Neural progenitor cell (in vitro differentiated cells): Measurements from ENCODE around the gene ENAH. TPM values are rescaled to one million over a fixed set of nuclear protein-coding genes. Genes with fewer than 3 reads are reported as not detected.

Experiments
- DNase-seq: peaks from one replicate; pipeline ENCODE4 v3.0.0-alpha.2; 2016; ENCODE audit warnings: low spot score
- H2AFZ ChIP-seq: fragments of 200-600 bp; sonication (generic); replicated peaks from 2 replicates; pipeline ENCODE4 v1.6.1; 2016; ENCODE audit warnings: antibody characterized with exemption
- H3F3A ChIP-seq: fragments of 200-600 bp; sonication (generic); 2 replicates; pipeline ENCODE4 v1.6.1; 2016; ENCODE audit warnings: antibody characterized with exemption, low read depth
- H3K27ac ChIP-seq: fragments of 200-600 bp; sonication (generic); 2 replicates; pipeline ENCODE4 v1.5.1; 2016; ENCODE audit warnings: mild to moderate bottlenecking
- H3K27me3 ChIP-seq: fragments of 200-600 bp; sonication (generic); 2 replicates; pipeline ENCODE4 v1.6.1; 2016; ENCODE audit warnings: mild to moderate bottlenecking, moderate library complexity
- H3K36me3 ChIP-seq: fragments of 200-600 bp; sonication (generic); 2 replicates; pipeline ENCODE4 v1.5.1; 2016
- H3K4me1 ChIP-seq: fragments of 200-600 bp; sonication (generic); 2 replicates; pipeline ENCODE4 v1.6.1; 2016; ENCODE audit warnings: mixed run types
- H3K4me2 ChIP-seq: fragments of 200-600 bp; sonication (generic); 2 replicates; pipeline ENCODE4 v1.6.1; 2016
- H3K4me3 ChIP-seq: fragments of 200-600 bp; sonication (generic); 2 replicates; pipeline ENCODE4 v1.5.1; 2016
- H3K79me2 ChIP-seq: fragments of 200-600 bp; sonication (generic); 2 replicates; pipeline ENCODE4 v1.6.1; 2016; ENCODE audit warnings: low read depth
- H3K9ac ChIP-seq: fragments of 200-600 bp; sonication (generic); 2 replicates; pipeline ENCODE4 v1.6.1; 2016
- H3K9me3 ChIP-seq: fragments of 200-600 bp; sonication (generic); 2 replicates; pipeline ENCODE4 v1.5.1; 2016; ENCODE audit warnings: low read depth
- H4K20me1 ChIP-seq: fragments of 200-600 bp; sonication (generic); 2 replicates; pipeline ENCODE4 v1.6.1; 2016; ENCODE audit warnings: low read depth
- H3K27ac Mint-ChIP-seq: 3 replicates; pipeline ENCODE4 v1.8.0; 2021; ENCODE audit warnings: mixed read lengths
- H3K27me3 Mint-ChIP-seq: 2 replicates; pipeline ENCODE4 v1.8.0; 2022; ENCODE audit warnings: low read depth, mild to moderate bottlenecking, inconsistent platforms, moderate library complexity, mixed read lengths; ENCODE audit not compliant: insufficient read depth
- H3K36me3 Mint-ChIP-seq: 3 replicates; pipeline ENCODE4 v1.8.0; 2021; ENCODE audit warnings: mixed read lengths
- H3K4me1 Mint-ChIP-seq: 3 replicates; pipeline ENCODE4 v1.8.0; 2021; ENCODE audit warnings: mixed read lengths
- H3K4me3 Mint-ChIP-seq: 3 replicates; pipeline ENCODE4 v1.8.0; 2021; ENCODE audit warnings: mild to moderate bottlenecking, moderate library complexity, mixed read lengths
- H3K9me3 Mint-ChIP-seq: 3 replicates; pipeline ENCODE4 v1.8.0; 2020; ENCODE audit warnings: mixed read lengths
- EZH2 ChIP-seq: fragments of 200-600 bp; sonication (generic); IDR thresholded peaks from 2 replicates; pipeline ENCODE4 v1.6.1; 2017; ENCODE audit warnings: antibody characterized with exemption, mild to moderate bottlenecking, moderate library complexity
- EZH2phosphoT487 ChIP-seq: fragments of 200-600 bp; sonication (generic); IDR thresholded peaks from 2 replicates; pipeline ENCODE4 v1.6.1; 2017; ENCODE audit warnings: antibody characterized with exemption
- total RNA-seq: library from RNA; depleted of rRNA; stranded (reverse); fragments of >200 nt; gene quantifications from 2 replicates; pipeline ENCODE4 v1.2.3, GENCODE V29; 2015; ENCODE audit warnings: low replicate concordance
- TF ChIP-seq, protein P1 (sequence below): fragments of 200-600 bp; sonication (generic); IDR thresholded peaks from 2 replicates; pipeline ENCODE4 v1.5.1; 2017; ENCODE audit warnings: antibody characterized with exemption, mild to moderate bottlenecking

The ENAH gene
- total RNA-seq, 1 donor from 2014 or later, result 346 TPM

DNA sequence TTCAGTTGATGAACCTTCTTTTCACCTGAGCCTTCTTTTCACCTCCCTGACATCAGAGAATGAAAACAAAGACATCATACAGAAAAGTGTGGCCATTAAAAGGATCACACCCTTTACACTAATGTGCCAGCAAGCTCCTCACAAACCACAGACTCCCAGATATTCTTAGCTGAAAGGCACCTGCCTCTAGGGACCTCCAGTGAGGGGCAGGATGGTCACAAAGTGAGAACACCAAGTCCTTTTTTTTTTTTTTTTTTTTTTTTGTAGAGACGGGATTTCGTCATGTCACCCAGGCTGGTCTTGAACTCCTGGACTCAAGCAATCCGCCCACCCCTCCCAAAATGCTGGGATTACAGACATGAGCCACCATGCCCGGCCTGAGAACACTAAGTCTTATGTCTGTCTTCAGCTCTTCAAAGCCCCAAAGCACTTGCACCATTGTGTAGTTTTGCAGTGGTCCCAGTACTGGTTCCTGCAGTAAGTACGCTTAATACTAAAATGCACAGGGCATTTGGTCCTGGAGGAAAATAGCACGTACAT, 166.9 kb downstream of the ENAH start:
- Histone ChIP-seq H3F3A (peaks cover 18% of the 10 kb centered on the region), H2AFZ (no peak overlapping the region), H3K27ac (no peak overlapping the region), H3K9ac (no peak overlapping the region), H3K79me2 (no peaks in the 10 kb centered on the region), H3K4me3 (no peak overlapping the region), H3K9me3 (no peaks in the 10 kb centered on the region), H3K36me3 (no peaks in the 10 kb centered on the region), H3K4me1 (peaks cover 4% of the 10 kb centered on the region), H4K20me1 (no peaks in the 10 kb centered on the region), H3K27me3 (no peaks in the 10 kb centered on the region), H3K4me2 (no peak overlapping the region)
- no peak for DNase-seq
- Mint-ChIP-seq H3K27me3 (peaks cover 6% of the 10 kb centered on the region), H3K27ac (no peak overlapping the region), H3K4me3 (no peak overlapping the region), H3K9me3 (no peaks in the 10 kb centered on the region), H3K4me1 (peaks cover 18% of the 10 kb centered on the region), H3K36me3 (peaks cover 2% of the 10 kb centered on the region)
- TF ChIP-seq EZH2phosphoT487, result no peak
- TF ChIP-seq, protein P1, sequence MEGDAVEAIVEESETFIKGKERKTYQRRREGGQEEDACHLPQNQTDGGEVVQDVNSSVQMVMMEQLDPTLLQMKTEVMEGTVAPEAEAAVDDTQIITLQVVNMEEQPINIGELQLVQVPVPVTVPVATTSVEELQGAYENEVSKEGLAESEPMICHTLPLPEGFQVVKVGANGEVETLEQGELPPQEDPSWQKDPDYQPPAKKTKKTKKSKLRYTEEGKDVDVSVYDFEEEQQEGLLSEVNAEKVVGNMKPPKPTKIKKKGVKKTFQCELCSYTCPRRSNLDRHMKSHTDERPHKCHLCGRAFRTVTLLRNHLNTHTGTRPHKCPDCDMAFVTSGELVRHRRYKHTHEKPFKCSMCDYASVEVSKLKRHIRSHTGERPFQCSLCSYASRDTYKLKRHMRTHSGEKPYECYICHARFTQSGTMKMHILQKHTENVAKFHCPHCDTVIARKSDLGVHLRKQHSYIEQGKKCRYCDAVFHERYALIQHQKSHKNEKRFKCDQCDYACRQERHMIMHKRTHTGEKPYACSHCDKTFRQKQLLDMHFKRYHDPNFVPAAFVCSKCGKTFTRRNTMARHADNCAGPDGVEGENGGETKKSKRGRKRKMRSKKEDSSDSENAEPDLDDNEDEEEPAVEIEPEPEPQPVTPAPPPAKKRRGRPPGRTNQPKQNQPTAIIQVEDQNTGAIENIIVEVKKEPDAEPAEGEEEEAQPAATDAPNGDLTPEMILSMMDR, result no peak
- no peak for TF ChIP-seq EZH2

GRCh38 chr1:225485226-225485625, 167.7 kb downstream of the ENAH start:
- no peaks in the 10 kb centered on the region for H3K79me2 ChIP-seq
- no peak overlapping the region for H3K27ac ChIP-seq
- no peak overlapping the region for H3K4me3 Mint-ChIP-seq
- no peaks in the 10 kb centered on the region for H4K20me1 ChIP-seq
- H3K36me3 Mint-ChIP-seq, result peaks cover 2% of the 10 kb centered on the region
- H3K27me3 Mint-ChIP-seq, result peaks cover 12% of the 10 kb centered on the region
- no peaks in the 10 kb centered on the region for H3K9me3 ChIP-seq
- no peak for DNase-seq
- peaks cover 18% of the 10 kb centered on the region for H3K4me1 Mint-ChIP-seq
- no peak overlapping the region for H3K4me3 ChIP-seq
- no peak overlapping the region for H2AFZ ChIP-seq
- H3K4me1 ChIP-seq, result peaks cover 4% of the 10 kb centered on the region
- TF ChIP-seq EZH2phosphoT487, result no peak
- TF ChIP-seq EZH2, result no peak
- TF ChIP-seq, protein P1, result no peak
- no peaks in the 10 kb centered on the region for H3K9me3 Mint-ChIP-seq
- H3K9ac ChIP-seq, result no peak overlapping the region
- H3K27ac Mint-ChIP-seq, result no peak overlapping the region
- H3K4me2 ChIP-seq, result no peak overlapping the region
- H3F3A ChIP-seq, result peaks cover 18% of the 10 kb centered on the region
- no peaks in the 10 kb centered on the region for H3K27me3 ChIP-seq
- no peaks in the 10 kb centered on the region for H3K36me3 ChIP-seq

- no peaks in the 10 kb centered on the region for H3K36me3 ChIP-seq
- no peak overlapping the region for H3K27ac Mint-ChIP-seq
- no peaks in the 10 kb centered on the region for H3K27me3 ChIP-seq
- no peak overlapping the region for H2AFZ ChIP-seq
- no peaks in the 10 kb centered on the region for H3K9me3 Mint-ChIP-seq
- H3K4me1 ChIP-seq, result peaks cover 4% of the 10 kb centered on the region
- no peak overlapping the region for H3K4me2 ChIP-seq
- no peak overlapping the region for H3K4me3 Mint-ChIP-seq
- TF ChIP-seq EZH2 (no peak), EZH2phosphoT487 (no peak)
- TF ChIP-seq, protein P1, result no peak
- no peak overlapping the region for H3K4me3 ChIP-seq
- no peak for DNase-seq
- no peak overlapping the region for H3K27ac ChIP-seq
- peaks cover 18% of the 10 kb centered on the region for H3K4me1 Mint-ChIP-seq
- H3K79me2 ChIP-seq, result no peaks in the 10 kb centered on the region
- peaks cover 2% of the 10 kb centered on the region for H3K36me3 Mint-ChIP-seq
- H3K9ac ChIP-seq, result no peak overlapping the region
- no peaks in the 10 kb centered on the region for H3K9me3 ChIP-seq
- H3F3A ChIP-seq, result peaks cover 18% of the 10 kb centered on the region
- no peaks in the 10 kb centered on the region for H4K20me1 ChIP-seq
- H3K27me3 Mint-ChIP-seq, result peaks cover 14% of the 10 kb centered on the region
These were observed 168.2 kb downstream of the ENAH start for GRCh38 chr1:225484657-225485214.
